Measurements from ENCODE around the gene DEUP1.

DNA sequence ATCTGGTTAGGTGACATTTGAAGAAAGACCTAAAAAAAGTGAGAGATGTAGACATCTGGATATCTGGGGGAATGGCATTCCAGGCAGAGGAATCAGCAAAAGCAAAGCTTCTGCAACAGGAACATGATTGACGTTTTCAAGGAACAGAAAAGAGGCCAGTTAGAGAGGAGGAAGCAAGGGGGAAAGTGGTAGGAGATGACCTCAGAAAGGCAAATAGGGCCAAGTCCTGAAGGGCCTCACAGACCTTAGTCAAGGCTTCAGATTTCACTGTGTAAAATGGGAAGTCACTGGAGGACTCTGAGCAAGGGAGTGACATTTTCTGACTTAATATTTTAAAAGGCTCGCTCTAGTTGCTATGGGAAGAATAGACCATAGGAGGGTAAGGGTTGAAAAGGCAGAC is 9.7 kb downstream of the DEUP1 start:
- TF ChIP-seq, protein P1, sequence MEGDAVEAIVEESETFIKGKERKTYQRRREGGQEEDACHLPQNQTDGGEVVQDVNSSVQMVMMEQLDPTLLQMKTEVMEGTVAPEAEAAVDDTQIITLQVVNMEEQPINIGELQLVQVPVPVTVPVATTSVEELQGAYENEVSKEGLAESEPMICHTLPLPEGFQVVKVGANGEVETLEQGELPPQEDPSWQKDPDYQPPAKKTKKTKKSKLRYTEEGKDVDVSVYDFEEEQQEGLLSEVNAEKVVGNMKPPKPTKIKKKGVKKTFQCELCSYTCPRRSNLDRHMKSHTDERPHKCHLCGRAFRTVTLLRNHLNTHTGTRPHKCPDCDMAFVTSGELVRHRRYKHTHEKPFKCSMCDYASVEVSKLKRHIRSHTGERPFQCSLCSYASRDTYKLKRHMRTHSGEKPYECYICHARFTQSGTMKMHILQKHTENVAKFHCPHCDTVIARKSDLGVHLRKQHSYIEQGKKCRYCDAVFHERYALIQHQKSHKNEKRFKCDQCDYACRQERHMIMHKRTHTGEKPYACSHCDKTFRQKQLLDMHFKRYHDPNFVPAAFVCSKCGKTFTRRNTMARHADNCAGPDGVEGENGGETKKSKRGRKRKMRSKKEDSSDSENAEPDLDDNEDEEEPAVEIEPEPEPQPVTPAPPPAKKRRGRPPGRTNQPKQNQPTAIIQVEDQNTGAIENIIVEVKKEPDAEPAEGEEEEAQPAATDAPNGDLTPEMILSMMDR (conservative IDR thresholded peaks at IDR 0.05; ENCODE audit: low read length): no peak
- TF ChIP-seq EZH2phosphoT487 (IDR thresholded peaks at IDR 0.05; ENCODE audit: borderline replicate concordance, low read depth, low read length): no peak

All from OCI-LY7 (cell line).